ENCODE measurements around the gene MTX2. TPM values are rescaled to one million over a fixed set of nuclear protein-coding genes. Genes with fewer than 3 reads are reported as not detected.
A peak's percentile ranks its signal among the peaks of the same experiment; 100 is the strongest.

MTX2 gene
- total RNA-seq, 1 experiment from 2014 or later = 33.7 TPM

DNA sequence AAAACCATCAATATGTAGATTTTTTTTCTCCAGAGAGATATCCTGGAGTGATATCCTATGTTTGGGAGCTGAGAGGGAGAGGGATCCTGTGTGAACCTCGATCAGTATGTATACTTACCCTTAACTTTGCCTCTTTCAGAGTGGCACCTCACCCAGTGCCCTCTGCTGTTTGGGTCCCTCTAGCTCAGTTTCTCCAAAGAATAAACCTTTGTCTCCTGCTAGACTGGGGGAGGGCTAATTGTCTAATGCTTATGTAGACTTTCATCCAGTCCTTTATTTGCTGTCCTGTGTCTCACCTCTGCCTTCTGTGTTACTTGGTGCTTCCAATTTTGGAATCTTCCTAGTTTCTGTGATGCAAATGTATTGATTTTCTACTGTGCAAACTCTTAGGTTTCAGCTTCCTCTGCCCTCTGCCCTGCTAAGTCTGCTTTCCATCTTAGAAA, 48.4 kb downstream of the MTX2 start:
- intact Hi-C loops (cut with micrococcal nuclease; ENCODE audit: unreplicated experiment) = no loop called here
- no peak overlapping the region for H3K4me3 ChIP-seq (ENCODE audit: low read depth, low read length)
- Mint-ChIP-seq H3K9me3 (ENCODE audit: unreplicated experiment) (no peaks in the 10 kb centered on the region), H3K36me3 (ENCODE audit: insufficient read depth, unreplicated experiment) (peaks cover 9% of the 10 kb centered on the region), H3K27ac (ENCODE audit: unreplicated experiment) (no peak overlapping the region), H3K4me1 (ENCODE audit: low read depth, unreplicated experiment) (no peaks in the 10 kb centered on the region), H3K4me3 (ENCODE audit: unreplicated experiment) (no peak overlapping the region), H3K27me3 (ENCODE audit: insufficient read depth, unreplicated experiment) (no peaks in the 10 kb centered on the region)
- H3K4me1 ChIP-seq = no peaks in the 10 kb centered on the region
- TF ChIP-seq, protein P1, sequence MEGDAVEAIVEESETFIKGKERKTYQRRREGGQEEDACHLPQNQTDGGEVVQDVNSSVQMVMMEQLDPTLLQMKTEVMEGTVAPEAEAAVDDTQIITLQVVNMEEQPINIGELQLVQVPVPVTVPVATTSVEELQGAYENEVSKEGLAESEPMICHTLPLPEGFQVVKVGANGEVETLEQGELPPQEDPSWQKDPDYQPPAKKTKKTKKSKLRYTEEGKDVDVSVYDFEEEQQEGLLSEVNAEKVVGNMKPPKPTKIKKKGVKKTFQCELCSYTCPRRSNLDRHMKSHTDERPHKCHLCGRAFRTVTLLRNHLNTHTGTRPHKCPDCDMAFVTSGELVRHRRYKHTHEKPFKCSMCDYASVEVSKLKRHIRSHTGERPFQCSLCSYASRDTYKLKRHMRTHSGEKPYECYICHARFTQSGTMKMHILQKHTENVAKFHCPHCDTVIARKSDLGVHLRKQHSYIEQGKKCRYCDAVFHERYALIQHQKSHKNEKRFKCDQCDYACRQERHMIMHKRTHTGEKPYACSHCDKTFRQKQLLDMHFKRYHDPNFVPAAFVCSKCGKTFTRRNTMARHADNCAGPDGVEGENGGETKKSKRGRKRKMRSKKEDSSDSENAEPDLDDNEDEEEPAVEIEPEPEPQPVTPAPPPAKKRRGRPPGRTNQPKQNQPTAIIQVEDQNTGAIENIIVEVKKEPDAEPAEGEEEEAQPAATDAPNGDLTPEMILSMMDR (IDR thresholded peaks at IDR 0.05; ENCODE audit: insufficient read depth in 1 of 2, low read depth in 1 of 2, low read length in 1 of 2, severe bottlenecking in 1 of 2, unreplicated experiment in 1 of 2) = no peak
- no peaks in the 10 kb centered on the region; the same call in 1 of the 2 replicates for H3K36me3 ChIP-seq (ENCODE audit: control insufficient read depth, insufficient read depth, low read length)
- H3K27me3 ChIP-seq (replicated peaks; ENCODE audit: control insufficient read depth, insufficient read depth, low read length) = no peaks in the 10 kb centered on the region
- POLR2A ChIA-PET = no interaction called here
- no peak for DNase-seq
- CTCF ChIA-PET = no interaction called here
- BruUV-seq (replicated peaks) = no TSS peak
- no peaks in the 10 kb centered on the region for H3K9me3 ChIP-seq

DNA sequence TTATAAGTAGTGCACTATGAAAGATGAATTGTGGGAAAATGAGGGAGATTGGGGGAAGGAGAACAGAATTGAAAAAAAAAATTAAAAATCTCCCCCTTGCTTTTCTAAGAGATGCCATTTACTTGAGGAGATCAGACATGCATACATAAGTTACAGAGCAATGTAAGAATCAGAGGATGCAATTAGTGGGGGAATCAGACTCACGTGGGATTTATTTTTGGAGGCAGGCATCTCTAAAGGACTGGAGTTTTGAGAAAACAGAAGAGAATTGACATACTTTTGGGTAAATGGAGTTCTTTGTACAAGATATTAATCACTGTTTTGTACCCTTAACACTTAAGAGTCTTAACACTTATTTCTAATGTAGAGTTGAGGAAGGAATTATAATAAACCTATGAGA, 52.7 kb downstream of the MTX2 start:
- BruUV-seq (replicated peaks) = no TSS peak
- CTCF ChIA-PET = no interaction called here
- Mint-ChIP-seq H3K36me3 (ENCODE audit: insufficient read depth, unreplicated experiment) (peaks cover 9% of the 10 kb centered on the region), H3K27ac (ENCODE audit: unreplicated experiment) (no peak overlapping the region), H3K27me3 (ENCODE audit: insufficient read depth, unreplicated experiment) (no peaks in the 10 kb centered on the region), H3K9me3 (ENCODE audit: unreplicated experiment) (no peaks in the 10 kb centered on the region), H3K4me1 (ENCODE audit: low read depth, unreplicated experiment) (peaks cover 6% of the 10 kb centered on the region), H3K4me3 (ENCODE audit: unreplicated experiment) (no peak overlapping the region)
- intact Hi-C loops (cut with micrococcal nuclease; ENCODE audit: unreplicated experiment) = no loop called here
- TF ChIP-seq, protein P1 (IDR thresholded peaks at IDR 0.05; ENCODE audit: insufficient read depth in 1 of 2, low read depth in 1 of 2, low read length in 1 of 2, severe bottlenecking in 1 of 2, unreplicated experiment in 1 of 2) = no peak
- Histone ChIP-seq H3K9me3 (no peaks in the 10 kb centered on the region), H3K4me3 (ENCODE audit: low read depth, low read length) (no peak overlapping the region), H3K27me3 (replicated peaks; ENCODE audit: control insufficient read depth, insufficient read depth, low read length) (no peaks in the 10 kb centered on the region), H3K4me1 (peaks cover 25% of the 10 kb centered on the region), H3K36me3 (ENCODE audit: control insufficient read depth, insufficient read depth, low read length) (no peaks in the 10 kb centered on the region; the same call in 1 of the 2 replicates)
- POLR2A ChIA-PET = no interaction called here
- DNase-seq = no peak

GRCh38 chr2:176324862-176325261, 55.6 kb downstream of the MTX2 start:
- no peak overlapping the region for H3K4me3 ChIP-seq (ENCODE audit: low read depth, low read length)
- no peaks in the 10 kb centered on the region; the same call in 1 of the 2 replicates for H3K36me3 ChIP-seq (ENCODE audit: control insufficient read depth, insufficient read depth, low read length)
- TF ChIP-seq, protein P1 (IDR thresholded peaks at IDR 0.05; ENCODE audit: insufficient read depth in 1 of 2, low read depth in 1 of 2, low read length in 1 of 2, severe bottlenecking in 1 of 2, unreplicated experiment in 1 of 2) = no peak
- Mint-ChIP-seq H3K27me3 (ENCODE audit: insufficient read depth, unreplicated experiment) (no peaks in the 10 kb centered on the region), H3K4me1 (ENCODE audit: low read depth, unreplicated experiment) (peaks cover 6% of the 10 kb centered on the region), H3K27ac (ENCODE audit: unreplicated experiment) (no peak overlapping the region), H3K9me3 (ENCODE audit: unreplicated experiment) (no peaks in the 10 kb centered on the region), H3K36me3 (ENCODE audit: insufficient read depth, unreplicated experiment) (peaks cover 14% of the 10 kb centered on the region), H3K4me3 (ENCODE audit: unreplicated experiment) (peak overlapping the region; percentile 17)
- no peaks in the 10 kb centered on the region for H3K27me3 ChIP-seq (replicated peaks; ENCODE audit: control insufficient read depth, insufficient read depth, low read length)
- ChIA-PET POLR2A (no interaction called here), CTCF (no interaction called here)
- no peaks in the 10 kb centered on the region for H3K9me3 ChIP-seq
- no peak for DNase-seq
- BruUV-seq (replicated peaks) = no TSS peak
- intact Hi-C loops (cut with micrococcal nuclease; ENCODE audit: unreplicated experiment) = no loop called here
- peaks cover 25% of the 10 kb centered on the region for H3K4me1 ChIP-seq

Data from Caco-2 (cell line).